Measurements from ENCODE around the gene PRH2.

- no peak for TF ChIP-seq CTCF (conservative IDR thresholded peaks at IDR 0.05)
- TF ChIP-seq EZH2 (IDR thresholded peaks at IDR 0.05; ENCODE audit: low read depth): no peak
Measured at GRCh38 chr12:10968765-10969456, 39.9 kb downstream of the PRH2 start.
